ENCODE results near the gene EML1. TPM values are rescaled to one million over a fixed set of nuclear protein-coding genes. Genes with fewer than 3 reads are reported as not detected.

EML1 gene
- total and polyA plus RNA-seq, 2 donors from 2014 or later = 7.9 to 35.9 TPM

GRCh38 chr14:99981806-99982205 lies 188.6 kb downstream of the EML1 start:
- no peak overlapping the region for H3K9ac ChIP-seq (ENCODE audit: low read length in 3 of 3)
- H3K27me3 ChIP-seq (ENCODE audit: control insufficient read depth, insufficient read depth, low read length) = no peaks in the 10 kb centered on the region
- H3K4me3 ChIP-seq (ENCODE audit: low read length in 3 of 3) = no peak overlapping the region
- no peak overlapping the region for H3K27ac ChIP-seq (ENCODE audit: low read depth in 2 of 2, low read length in 2 of 2)
- peaks cover 0 to 4% (median 0%) of the 10 kb centered on the region in 3 donors for H3K9me3 ChIP-seq (ENCODE audit: control insufficient read depth in 2 of 3, insufficient read depth in 1 of 3, low read length in 3 of 3)
- TF ChIP-seq, protein P1, sequence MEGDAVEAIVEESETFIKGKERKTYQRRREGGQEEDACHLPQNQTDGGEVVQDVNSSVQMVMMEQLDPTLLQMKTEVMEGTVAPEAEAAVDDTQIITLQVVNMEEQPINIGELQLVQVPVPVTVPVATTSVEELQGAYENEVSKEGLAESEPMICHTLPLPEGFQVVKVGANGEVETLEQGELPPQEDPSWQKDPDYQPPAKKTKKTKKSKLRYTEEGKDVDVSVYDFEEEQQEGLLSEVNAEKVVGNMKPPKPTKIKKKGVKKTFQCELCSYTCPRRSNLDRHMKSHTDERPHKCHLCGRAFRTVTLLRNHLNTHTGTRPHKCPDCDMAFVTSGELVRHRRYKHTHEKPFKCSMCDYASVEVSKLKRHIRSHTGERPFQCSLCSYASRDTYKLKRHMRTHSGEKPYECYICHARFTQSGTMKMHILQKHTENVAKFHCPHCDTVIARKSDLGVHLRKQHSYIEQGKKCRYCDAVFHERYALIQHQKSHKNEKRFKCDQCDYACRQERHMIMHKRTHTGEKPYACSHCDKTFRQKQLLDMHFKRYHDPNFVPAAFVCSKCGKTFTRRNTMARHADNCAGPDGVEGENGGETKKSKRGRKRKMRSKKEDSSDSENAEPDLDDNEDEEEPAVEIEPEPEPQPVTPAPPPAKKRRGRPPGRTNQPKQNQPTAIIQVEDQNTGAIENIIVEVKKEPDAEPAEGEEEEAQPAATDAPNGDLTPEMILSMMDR (IDR thresholded peaks at IDR 0.05; ENCODE audit: borderline replicate concordance, extremely low read depth, insufficient read depth) = no peak
- intact Hi-C loops (cut with DNase I) = loop anchor here (5.0 kb wide), 1 partner anchor 125 kb away; no protein-coding TSS in a partner anchor
- FAIRE-seq (no peak), DNase-seq (no peak)
- no peaks in the 10 kb centered on the region for H3K4me1 ChIP-seq (ENCODE audit: control insufficient read depth in 2 of 3, insufficient read depth in 2 of 3, low read depth in 1 of 3, low read length in 3 of 3)
- no peaks in the 10 kb centered on the region for H3K36me3 ChIP-seq (ENCODE audit: control insufficient read depth in 2 of 3, insufficient read depth in 3 of 3, low read length in 3 of 3)

DNA sequence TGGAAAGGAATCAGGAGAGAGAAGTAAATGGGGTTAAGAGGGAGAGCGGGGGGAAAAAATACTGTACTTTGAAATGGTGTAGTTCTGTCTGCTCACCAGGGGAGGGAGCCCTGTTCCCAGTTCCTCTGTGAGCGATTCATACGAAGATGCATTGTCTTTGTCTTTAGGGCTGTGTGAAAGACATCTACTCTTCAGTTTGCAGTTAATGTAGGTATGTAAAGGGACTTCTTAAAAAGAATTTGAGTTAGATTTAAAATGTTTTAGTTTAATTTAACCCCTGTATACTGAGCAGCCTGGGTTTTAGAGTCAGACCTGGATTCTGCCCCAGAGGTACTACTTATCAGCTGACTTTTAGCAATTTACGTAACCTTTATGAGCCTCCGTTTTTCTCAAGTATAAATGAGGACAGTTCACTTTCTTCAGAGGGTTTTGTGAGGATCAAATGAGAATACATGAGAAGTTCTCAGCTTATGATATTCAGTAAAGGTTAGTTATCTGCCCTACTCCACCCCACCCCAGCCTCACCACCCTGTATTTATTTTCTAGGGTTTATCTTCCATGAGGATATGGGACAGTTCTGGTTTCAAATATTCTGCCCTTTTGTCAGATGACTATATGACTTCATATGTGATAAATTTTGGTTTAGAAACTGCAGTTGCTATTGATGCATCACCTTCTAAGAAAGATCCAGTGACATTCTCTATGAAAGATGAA lies 189.5 kb downstream of the EML1 start:
- FAIRE-seq (peak; percentile 88), DNase-seq (peak in 3 of 5 donors; percentile 66 to 80 (median 74))
- Histone ChIP-seq H3K36me3 (ENCODE audit: control insufficient read depth in 2 of 3, insufficient read depth in 3 of 3, low read length in 3 of 3) (no peaks in the 10 kb centered on the region), H3K4me3 (ENCODE audit: low read length in 3 of 3) (no peak overlapping the region), H3K27ac (ENCODE audit: low read depth in 2 of 2, low read length in 2 of 2) (no peak overlapping the region), H3K9ac (ENCODE audit: low read length in 3 of 3) (no peak overlapping the region), H3K4me1 (ENCODE audit: control insufficient read depth in 2 of 3, insufficient read depth in 2 of 3, low read depth in 1 of 3, low read length in 3 of 3) (no peaks in the 10 kb centered on the region), H3K9me3 (ENCODE audit: control insufficient read depth in 2 of 3, insufficient read depth in 1 of 3, low read length in 3 of 3) (peaks cover 0 to 4% (median 0%) of the 10 kb centered on the region in 3 donors), H3K27me3 (ENCODE audit: control insufficient read depth, insufficient read depth, low read length) (no peaks in the 10 kb centered on the region)
- TF ChIP-seq, protein P1 (IDR thresholded peaks at IDR 0.05; ENCODE audit: borderline replicate concordance, extremely low read depth, insufficient read depth) = peak; percentile 82
- intact Hi-C loops (cut with DNase I) = loop anchor here (5.0 kb wide), 1 partner anchor 125 kb away; no protein-coding TSS in a partner anchor

GRCh38 chr14:99983251-99984015 lies 190.2 kb downstream of the EML1 start:
- H3K9ac ChIP-seq (ENCODE audit: low read length in 3 of 3) = no peak overlapping the region
- no peaks in the 10 kb centered on the region for H3K4me1 ChIP-seq (ENCODE audit: control insufficient read depth in 2 of 3, insufficient read depth in 2 of 3, low read depth in 1 of 3, low read length in 3 of 3)
- no peaks in the 10 kb centered on the region for H3K27me3 ChIP-seq (ENCODE audit: control insufficient read depth, insufficient read depth, low read length)
- H3K36me3 ChIP-seq (ENCODE audit: control insufficient read depth in 2 of 3, insufficient read depth in 3 of 3, low read length in 3 of 3) = no peaks in the 10 kb centered on the region
- TF ChIP-seq, protein P1 (IDR thresholded peaks at IDR 0.05; ENCODE audit: borderline replicate concordance, extremely low read depth, insufficient read depth) = no peak
- H3K4me3 ChIP-seq (ENCODE audit: low read length in 3 of 3) = no peak overlapping the region
- no peak overlapping the region for H3K27ac ChIP-seq (ENCODE audit: low read depth in 2 of 2, low read length in 2 of 2)
- peaks cover 0 to 4% (median 0%) of the 10 kb centered on the region in 3 donors for H3K9me3 ChIP-seq (ENCODE audit: control insufficient read depth in 2 of 3, insufficient read depth in 1 of 3, low read length in 3 of 3)
- intact Hi-C loops (cut with DNase I) = loop anchor here (5.0 kb wide), 1 partner anchor 124 kb away; no protein-coding TSS in a partner anchor
- FAIRE-seq = no peak
- DNase-seq = peak in 2 of 5 donors; percentile 46 to 64
